H9 (cell line): ENCODE results near the gene P2RY14. TPM values are rescaled to one million over a fixed set of nuclear protein-coding genes. Genes with fewer than 3 reads are reported as not detected.

ENCODE experiments used
- DNase-seq: peaks from one replicate; pipeline ENCODE4 v3.0.0-alpha.2; 2017
- H2AFZ ChIP-seq: one replicate; pipeline ENCODE4 v1.6.1; 2013; ENCODE audit warnings: mild to moderate bottlenecking, low read length, control low read depth, moderate library complexity
- H2AK5ac ChIP-seq: 2 replicates; pipeline ENCODE4 v1.6.1; 2013; ENCODE audit warnings: low read length, control low read depth, mixed read lengths; ENCODE audit not compliant: insufficient read length
- H2BK120ac ChIP-seq: one replicate; pipeline ENCODE4 v1.6.1; 2013; ENCODE audit warnings: low read depth, mild to moderate bottlenecking, low read length, control low read depth, inconsistent platforms; ENCODE audit not compliant: poor library complexity, severe bottlenecking
- H2BK12ac ChIP-seq: 2 replicates; pipeline ENCODE4 v1.6.1; 2013; ENCODE audit warnings: low read length, control low read depth, mixed read lengths, low read depth; ENCODE audit not compliant: insufficient read length
- H2BK15ac ChIP-seq: 2 replicates; pipeline ENCODE4 v1.6.1; 2013; ENCODE audit warnings: low read depth, low read length, control low read depth
- H2BK20ac ChIP-seq: one replicate; pipeline ENCODE4 v1.6.1; 2013; ENCODE audit warnings: low read depth, mild to moderate bottlenecking, low read length, control low read depth, inconsistent platforms; ENCODE audit not compliant: poor library complexity, severe bottlenecking
- H2BK5ac ChIP-seq: 2 replicates; pipeline ENCODE4 v1.6.1; 2013; ENCODE audit warnings: low read length, control low read depth, mixed read lengths; ENCODE audit not compliant: insufficient read length
- H3K14ac ChIP-seq: 2 replicates; pipeline ENCODE4 v1.6.1; 2013; ENCODE audit warnings: low read length, control low read depth; ENCODE audit not compliant: insufficient read depth
- H3K18ac ChIP-seq: 2 replicates; pipeline ENCODE4 v1.6.1; 2013; ENCODE audit warnings: low read depth, mild to moderate bottlenecking, mixed read lengths, low read length, control low read depth; ENCODE audit not compliant: insufficient read length
- H3K23ac ChIP-seq: 2 replicates; pipeline ENCODE4 v1.6.1; 2013; ENCODE audit warnings: low read length, control low read depth, mixed read lengths, low read depth; ENCODE audit not compliant: insufficient read length
- H3K23me2 ChIP-seq: 2 replicates; pipeline ENCODE4 v1.6.1; 2013; ENCODE audit warnings: low read depth, mild to moderate bottlenecking, mixed read lengths, low read length, control low read depth; ENCODE audit not compliant: insufficient read length, poor library complexity, severe bottlenecking
- H3K27ac ChIP-seq: 2 replicates; pipeline ENCODE4 v1.5.1; 2013; ENCODE audit warnings: low read length, control low read depth, mixed read lengths, low read depth; ENCODE audit not compliant: insufficient read length
- H3K27me3 ChIP-seq: 2 replicates; pipeline ENCODE4 v1.6.1; 2013; ENCODE audit warnings: low read length, control low read depth, inconsistent platforms; ENCODE audit not compliant: insufficient read depth
- H3K4ac ChIP-seq: 2 replicates; pipeline ENCODE4 v1.6.1; 2013; ENCODE audit warnings: low read depth, mild to moderate bottlenecking, control low read depth, inconsistent platforms, low read length, moderate library complexity
- H3K4me1 ChIP-seq: 2 replicates; pipeline ENCODE4 v1.6.1; 2013; ENCODE audit warnings: low read length, control low read depth, inconsistent platforms; ENCODE audit not compliant: insufficient read depth
- H3K4me2 ChIP-seq: 2 replicates; pipeline ENCODE4 v1.6.1; 2013; ENCODE audit warnings: low read length, control low read depth, mixed read lengths; ENCODE audit not compliant: insufficient read length, insufficient read depth
- H3K56ac ChIP-seq: 2 replicates; pipeline ENCODE4 v1.6.1; 2013; ENCODE audit warnings: low read depth, mild to moderate bottlenecking, mixed read lengths, low read length, control low read depth; ENCODE audit not compliant: insufficient read length
- H3K79me1 ChIP-seq: 2 replicates; pipeline ENCODE4 v1.6.1; 2013; ENCODE audit warnings: low read depth, mild to moderate bottlenecking, moderate library complexity, low read length, control low read depth, inconsistent platforms; ENCODE audit not compliant: insufficient read depth, poor library complexity, severe bottlenecking
- H3K79me2 ChIP-seq: 2 replicates; pipeline ENCODE4 v1.6.1; 2013; ENCODE audit warnings: low read length, control low read depth, inconsistent platforms; ENCODE audit not compliant: insufficient read depth
- H3K9ac ChIP-seq: 2 replicates; pipeline ENCODE4 v1.6.1; 2013; ENCODE audit warnings: low read length, control low read depth, mixed read lengths; ENCODE audit not compliant: insufficient read length; ENCODE audit errors: extremely low read depth
- H3K9me3 ChIP-seq: one replicate; pipeline ENCODE4 v1.6.1; 2013; ENCODE audit warnings: low read depth, low read length, inconsistent platforms; ENCODE audit not compliant: control insufficient read depth
- H3T11ph ChIP-seq: one replicate; pipeline ENCODE4 v1.6.1; 2013; ENCODE audit warnings: mild to moderate bottlenecking, low read length, control low read depth, inconsistent platforms
- H4K20me1 ChIP-seq: one replicate; pipeline ENCODE4 v1.6.1; 2013; ENCODE audit not compliant: control insufficient read depth, insufficient read length, insufficient read depth
- H4K5ac ChIP-seq: 2 replicates; pipeline ENCODE4 v1.6.1; 2013; ENCODE audit warnings: low read depth, mild to moderate bottlenecking, mixed read lengths, low read length, control low read depth; ENCODE audit not compliant: insufficient read length
- H4K8ac ChIP-seq: replicated peaks from 2 replicates; pipeline ENCODE4 v1.6.1; 2013; ENCODE audit warnings: low read length, control low read depth, mixed read lengths, low read depth; ENCODE audit not compliant: insufficient read length
- H4K91ac ChIP-seq: 2 replicates; pipeline ENCODE4 v1.6.1; 2013; ENCODE audit warnings: low read depth, mild to moderate bottlenecking, moderate library complexity, mixed read lengths, low read length, control low read depth; ENCODE audit not compliant: insufficient read length
- H3K27ac Mint-ChIP-seq, 3 experiments: 2 replicates in 2 of 3; 3 replicates in 1 of 3; pipeline ENCODE4 v1.8.0; 2020 to 2021; ENCODE audit warnings: mixed read lengths in 3 of 3, mild to moderate bottlenecking in 1 of 3, moderate library complexity in 1 of 3
- H3K27me3 Mint-ChIP-seq: 2 replicates; pipeline ENCODE4 v1.8.0; 2021; ENCODE audit warnings: low read depth, mild to moderate bottlenecking, moderate library complexity, mixed read lengths
- H3K36me3 Mint-ChIP-seq, 3 experiments: 2 replicates in 2 of 3; 3 replicates in 1 of 3; pipeline ENCODE4 v1.8.0; 2020 to 2021; ENCODE audit warnings: low read depth in 3 of 3, mixed read lengths in 3 of 3; ENCODE audit not compliant: insufficient read depth in 1 of 3
- H3K4me1 Mint-ChIP-seq, 2 experiments: 2 replicates each; pipeline ENCODE4 v1.8.0; 2020; ENCODE audit warnings: mixed read lengths in 2 of 2
- H3K4me3 Mint-ChIP-seq, 2 experiments: 2 replicates in 1 of 2; 3 replicates in 1 of 2; pipeline ENCODE4 v1.8.0; 2020 to 2021; ENCODE audit warnings: mild to moderate bottlenecking in 2 of 2, mixed read lengths in 2 of 2, moderate library complexity in 1 of 2
- H3K9me3 Mint-ChIP-seq, 2 experiments: 2 replicates in 1 of 2; 3 replicates in 1 of 2; pipeline ENCODE4 v1.8.0; 2020; ENCODE audit warnings: mild to moderate bottlenecking in 2 of 2, mixed read lengths in 2 of 2, moderate library complexity in 1 of 2
- CTCF ChIP-seq: fragments of 200-600 bp; sonication (generic); conservative IDR thresholded peaks from 3 replicates; pipeline ENCODE4 v1.8.0; 2021; ENCODE audit warnings: antibody characterized with exemption, mild to moderate bottlenecking
- WGBS: extraction: QIAGEN DNeasy Blood & Tissue Kit; methylation state at CpG from one replicate; pipeline ENCODE4 v1.1.7; 2013; ENCODE audit warnings: missing lambda C conversion rate, low lambda C conversion rate, mixed read lengths; ENCODE audit not compliant: insufficient read length; ENCODE audit errors: extremely low coverage; 5-methylcytosine and 5-hydroxymethylcytosine counted together
- total RNA-seq: library from RNA; stranded (reverse); gene quantifications from 2 replicates; pipeline ENCODE4 v1.2.1, GENCODE V29; 2021

P2RY14 gene
- total RNA-seq, 1 experiment from 2014 or later = not detected

GRCh38 chr3:151197228-151197627 lies 81.1 kb downstream of the P2RY14 start:
- Histone ChIP-seq H3K9ac (no peak overlapping the region), H3K27ac (no peak overlapping the region), H3K14ac (no peak overlapping the region), H2BK120ac (no peak overlapping the region), H4K20me1 (no peaks in the 10 kb centered on the region), H4K5ac (no peak overlapping the region), H3K9me3 (no peaks in the 10 kb centered on the region), H2BK20ac (no peak overlapping the region), H3K23me2 (no peaks in the 10 kb centered on the region), H3K23ac (no peak overlapping the region), H2BK12ac (no peak overlapping the region), H4K8ac (no peak overlapping the region), H2BK15ac (no peak overlapping the region), H3K27me3 (no peaks in the 10 kb centered on the region), H3K4ac (no peak overlapping the region), H3K18ac (no peak overlapping the region), H3T11ph (no peak overlapping the region), H3K79me1 (no peaks in the 10 kb centered on the region), H2AK5ac (no peak overlapping the region), H2BK5ac (no peak overlapping the region), H3K4me2 (no peak overlapping the region), H3K56ac (no peak overlapping the region), H4K91ac (no peak overlapping the region), H3K4me1 (no peaks in the 10 kb centered on the region), H3K79me2 (no peaks in the 10 kb centered on the region), H2AFZ (no peak overlapping the region)
- Mint-ChIP-seq H3K4me1 (no peaks in the 10 kb centered on the region), H3K36me3 (peaks cover 0 to 11% (median 9%) of the 10 kb centered on the region in 3 experiments; a peak in 5 of 7 replicates), H3K9me3 (no peaks in the 10 kb centered on the region), H3K27me3 (no peaks in the 10 kb centered on the region), H3K4me3 (no peak overlapping the region), H3K27ac (no peak overlapping the region)
- WGBS = no CpG with 5 or more reads among the region's 8 CpGs
- TF ChIP-seq CTCF = no peak
- DNase-seq = no peak
